Gastrocnemius medialis (tissue), 4 donors: Measurements from ENCODE around the gene DUS1L.

ENCODE experiments used
- CTCF ChIP-seq, 5 experiments: fragments of 450-650 bp in 3 of 5; fragments of 200-600 bp in 2 of 5; sonication (generic) in 2 of 5; IDR thresholded peaks in 4 of 5; conservative IDR thresholded peaks in 1 of 5; 1 replicate in 4 of 5; 2 replicates in 1 of 5; pipeline ENCODE4 v1.5.1; 2016 to 2019; ENCODE audit warnings: antibody characterized with exemption in 5 of 5, mild to moderate bottlenecking in 3 of 5, moderate library complexity in 3 of 5
- POLR2A ChIP-seq, 2 donors: fragments of 450-650 bp; IDR thresholded peaks; one replicate each; pipeline ENCODE4 v1.6.1; 2017; ENCODE audit warnings: antibody characterized with exemption in 2 of 2, mild to moderate bottlenecking in 2 of 2, moderate library complexity in 2 of 2

- no peak for TF ChIP-seq CTCF (IDR thresholded peaks at IDR 0.05 in 4 of 5, conservative IDR thresholded peaks at IDR 0.05 in 1 of 5)
- no peak for TF ChIP-seq POLR2A (IDR thresholded peaks at IDR 0.05)
These were observed 31.7 kb upstream of the DUS1L start for GRCh38 chr17:82097184-82097918.
